Measurements from ENCODE around the gene RXRA. TPM values are rescaled to one million over a fixed set of nuclear protein-coding genes. Genes with fewer than 3 reads are reported as not detected.

RXRA gene
- total RNA-seq, 1 donor from 2014 or later = 83.3 TPM

DNA sequence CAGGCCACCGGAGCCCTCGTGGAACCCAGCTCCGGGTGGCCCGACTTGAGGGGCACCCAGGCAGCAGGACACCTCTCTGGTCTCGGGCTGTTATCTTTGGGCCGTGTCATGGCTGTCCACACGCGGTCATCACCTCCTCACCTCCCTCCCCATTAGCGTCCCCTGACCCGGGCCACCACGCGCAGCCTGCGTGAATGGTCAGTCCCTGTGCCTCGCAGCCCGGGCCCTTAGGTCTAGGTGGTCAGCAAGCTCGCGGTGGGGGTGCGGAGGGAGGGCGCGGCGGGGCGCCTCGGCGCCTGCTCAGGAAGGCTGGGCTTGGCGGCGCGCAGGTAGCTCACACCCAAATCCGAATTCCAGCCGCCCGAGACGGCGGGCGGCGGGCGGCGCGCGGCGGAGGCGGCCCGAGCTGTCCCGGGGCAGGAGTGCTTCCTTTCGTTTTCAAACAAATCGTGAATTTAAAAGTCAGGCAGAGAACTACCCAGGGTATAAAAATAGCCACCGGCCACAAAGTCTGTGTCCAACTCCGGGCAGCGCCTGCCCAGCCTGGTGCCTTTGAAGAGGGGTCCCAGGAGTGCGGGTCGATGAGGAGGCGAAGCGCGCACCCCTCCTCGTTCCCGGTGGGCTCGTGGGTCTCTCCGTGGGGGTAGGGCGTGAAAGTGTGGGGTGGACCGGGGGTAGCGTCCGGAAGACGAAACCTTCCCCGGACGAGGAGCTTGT lies 1.0 kb upstream of the RXRA start:
- no peaks in the 10 kb centered on the region for H3K36me3 Mint-ChIP-seq (ENCODE audit: low read depth, unreplicated experiment)
- peak overlapping the region; percentile 85 for H3K4me3 Mint-ChIP-seq (ENCODE audit: unreplicated experiment)
- TF ChIP-seq, protein P1, sequence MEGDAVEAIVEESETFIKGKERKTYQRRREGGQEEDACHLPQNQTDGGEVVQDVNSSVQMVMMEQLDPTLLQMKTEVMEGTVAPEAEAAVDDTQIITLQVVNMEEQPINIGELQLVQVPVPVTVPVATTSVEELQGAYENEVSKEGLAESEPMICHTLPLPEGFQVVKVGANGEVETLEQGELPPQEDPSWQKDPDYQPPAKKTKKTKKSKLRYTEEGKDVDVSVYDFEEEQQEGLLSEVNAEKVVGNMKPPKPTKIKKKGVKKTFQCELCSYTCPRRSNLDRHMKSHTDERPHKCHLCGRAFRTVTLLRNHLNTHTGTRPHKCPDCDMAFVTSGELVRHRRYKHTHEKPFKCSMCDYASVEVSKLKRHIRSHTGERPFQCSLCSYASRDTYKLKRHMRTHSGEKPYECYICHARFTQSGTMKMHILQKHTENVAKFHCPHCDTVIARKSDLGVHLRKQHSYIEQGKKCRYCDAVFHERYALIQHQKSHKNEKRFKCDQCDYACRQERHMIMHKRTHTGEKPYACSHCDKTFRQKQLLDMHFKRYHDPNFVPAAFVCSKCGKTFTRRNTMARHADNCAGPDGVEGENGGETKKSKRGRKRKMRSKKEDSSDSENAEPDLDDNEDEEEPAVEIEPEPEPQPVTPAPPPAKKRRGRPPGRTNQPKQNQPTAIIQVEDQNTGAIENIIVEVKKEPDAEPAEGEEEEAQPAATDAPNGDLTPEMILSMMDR (IDR thresholded peaks at IDR 0.05; ENCODE audit: unreplicated experiment) = no peak
- no peaks in the 10 kb centered on the region for H3K9me3 Mint-ChIP-seq (ENCODE audit: unreplicated experiment)
- H3K4me1 Mint-ChIP-seq (ENCODE audit: unreplicated experiment) = peaks cover 10% of the 10 kb centered on the region
- no peak for DNase-seq (ENCODE audit: low spot score)
- no peak overlapping the region for H3K27ac Mint-ChIP-seq (ENCODE audit: unreplicated experiment)
- H3K27me3 Mint-ChIP-seq (ENCODE audit: unreplicated experiment) = peaks cover 10% of the 10 kb centered on the region

DNA sequence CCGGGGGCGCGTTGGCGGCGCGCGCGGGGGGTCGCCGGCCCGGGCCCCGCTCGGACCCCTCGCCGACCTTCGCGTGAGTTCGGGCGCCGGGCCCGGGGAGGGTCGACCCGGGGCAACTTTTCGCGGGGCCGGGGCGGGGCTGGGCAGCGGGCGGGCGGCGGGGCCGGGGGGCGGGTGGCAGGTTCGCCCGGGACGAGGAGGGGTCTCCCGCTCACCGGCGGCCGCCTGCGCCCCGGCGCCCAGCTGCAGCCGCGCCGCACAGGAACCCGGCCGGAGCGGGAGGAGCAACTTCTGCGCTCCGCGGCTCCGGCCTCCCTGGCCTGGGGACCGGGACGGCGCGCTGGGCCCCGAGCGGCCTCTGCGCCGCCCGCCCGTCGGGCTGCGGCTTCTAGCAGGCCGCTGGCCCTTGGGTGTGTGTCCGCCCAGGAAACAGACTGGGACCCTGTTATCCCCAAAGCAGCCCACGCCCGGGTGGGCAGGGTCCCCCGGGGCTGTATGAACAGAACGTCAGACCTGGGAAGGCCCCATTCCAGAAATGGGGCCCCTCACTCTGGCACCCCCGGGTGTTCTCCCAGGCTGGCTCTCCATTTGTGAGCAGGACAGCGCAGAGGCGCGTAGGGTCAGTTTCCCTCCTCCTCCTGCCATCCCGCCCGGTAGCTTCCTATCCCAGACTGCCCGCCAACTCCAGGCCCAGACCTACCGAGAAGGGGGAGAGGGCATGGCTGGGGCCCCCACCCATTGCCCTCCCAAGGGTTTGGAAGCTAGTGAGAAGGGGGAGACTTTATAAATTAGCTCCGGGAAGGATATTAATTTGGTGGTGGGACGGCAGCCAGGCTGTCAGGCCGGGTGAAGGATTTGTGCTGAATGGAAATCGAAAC lies 708 bp downstream of the RXRA start:
- Mint-ChIP-seq H3K27me3 (ENCODE audit: unreplicated experiment) (peaks cover 5% of the 10 kb centered on the region), H3K4me1 (ENCODE audit: unreplicated experiment) (peaks cover 16% of the 10 kb centered on the region), H3K4me3 (ENCODE audit: unreplicated experiment) (peak overlapping the region; percentile 87), H3K27ac (ENCODE audit: unreplicated experiment) (no peak overlapping the region), H3K36me3 (ENCODE audit: low read depth, unreplicated experiment) (no peaks in the 10 kb centered on the region), H3K9me3 (ENCODE audit: unreplicated experiment) (no peaks in the 10 kb centered on the region)
- TF ChIP-seq, protein P1 (IDR thresholded peaks at IDR 0.05; ENCODE audit: unreplicated experiment) = no peak
- DNase-seq (ENCODE audit: low spot score) = peak; percentile 39

DNA sequence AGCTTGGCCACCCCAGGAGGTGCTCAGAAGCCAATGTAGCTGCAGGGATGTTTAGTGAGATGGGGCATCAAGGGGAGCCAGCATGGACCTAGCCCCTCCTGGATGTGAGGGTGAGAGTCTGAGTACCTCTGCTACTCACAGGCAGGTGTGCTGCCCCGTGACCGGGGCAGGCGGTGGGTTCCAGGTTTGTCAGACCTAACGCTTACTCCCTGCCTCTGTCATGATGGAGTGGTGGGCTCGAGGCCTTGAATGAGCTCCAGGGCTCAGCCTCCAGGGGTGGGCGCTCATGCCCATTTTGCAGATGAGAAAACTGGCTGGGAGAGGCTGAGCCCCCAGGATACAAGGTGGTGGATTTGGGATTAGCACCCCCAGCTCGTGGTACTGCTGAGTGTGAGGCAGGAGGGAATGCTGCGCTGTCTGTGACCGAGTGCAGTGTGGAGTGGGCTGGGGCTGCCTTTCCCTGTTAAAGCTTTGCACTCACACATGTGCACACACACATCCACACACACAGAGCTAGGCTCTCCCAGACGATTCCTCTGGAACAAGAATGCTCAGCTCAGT lies 1.5 kb downstream of the RXRA start:
- peaks cover 16% of the 10 kb centered on the region for H3K4me1 Mint-ChIP-seq (ENCODE audit: unreplicated experiment)
- no peaks in the 10 kb centered on the region for H3K36me3 Mint-ChIP-seq (ENCODE audit: low read depth, unreplicated experiment)
- H3K9me3 Mint-ChIP-seq (ENCODE audit: unreplicated experiment) = no peaks in the 10 kb centered on the region
- no peak for DNase-seq (ENCODE audit: low spot score)
- no peak overlapping the region for H3K27ac Mint-ChIP-seq (ENCODE audit: unreplicated experiment)
- H3K27me3 Mint-ChIP-seq (ENCODE audit: unreplicated experiment) = peaks cover 5% of the 10 kb centered on the region
- peak overlapping the region; percentile 65 for H3K4me3 Mint-ChIP-seq (ENCODE audit: unreplicated experiment)
- TF ChIP-seq, protein P1 (IDR thresholded peaks at IDR 0.05; ENCODE audit: unreplicated experiment) = no peak

DNA sequence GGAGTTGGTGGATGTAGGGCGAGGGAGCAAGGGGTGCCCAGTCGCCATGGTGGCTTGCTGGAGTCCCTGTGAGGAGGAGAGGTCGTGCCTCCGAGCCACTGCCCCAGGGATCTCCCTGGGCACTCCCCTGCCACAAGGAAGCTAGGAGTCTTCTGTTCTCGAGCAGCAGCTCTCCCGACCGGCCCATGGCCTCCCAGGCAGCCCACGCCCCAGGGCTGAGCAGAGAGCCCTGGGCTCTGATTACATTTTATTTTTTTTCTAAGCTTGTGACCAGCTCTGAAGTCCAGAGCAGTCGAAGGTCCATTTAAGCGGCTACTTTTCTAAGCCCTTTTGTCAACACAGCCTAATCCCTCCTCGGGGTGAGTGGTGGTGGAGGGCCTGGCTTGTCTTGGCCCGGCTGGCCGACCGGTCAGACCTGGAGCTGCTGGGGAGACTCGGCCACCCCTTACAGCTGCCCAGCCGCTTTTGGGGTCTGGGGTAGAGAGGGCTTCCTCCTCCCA lies 2.1 kb downstream of the RXRA start:
- Mint-ChIP-seq H3K27ac (ENCODE audit: unreplicated experiment) (no peak overlapping the region), H3K9me3 (ENCODE audit: unreplicated experiment) (no peaks in the 10 kb centered on the region), H3K4me3 (ENCODE audit: unreplicated experiment) (peak overlapping the region; percentile 65), H3K4me1 (ENCODE audit: unreplicated experiment) (peaks cover 16% of the 10 kb centered on the region), H3K27me3 (ENCODE audit: unreplicated experiment) (peaks cover 5% of the 10 kb centered on the region), H3K36me3 (ENCODE audit: low read depth, unreplicated experiment) (no peaks in the 10 kb centered on the region)
- TF ChIP-seq, protein P1 (IDR thresholded peaks at IDR 0.05; ENCODE audit: unreplicated experiment) = no peak
- DNase-seq (ENCODE audit: low spot score) = no peak
